IMR-90 (cell line): Measurements from ENCODE around the gene PRR16.

ENCODE experiments used
- MAZ ChIP-seq: IDR thresholded peaks from 2 replicates; pipeline ENCODE4 v1.6.1; 2012; ENCODE audit warnings: low read depth, mild to moderate bottlenecking, low read length, improper control_type of control experiment, moderate library complexity, borderline replicate concordance
- SMC3 ChIP-seq: fragments of 150-350 bp; IDR thresholded peaks from 2 replicates; pipeline ENCODE4 v1.6.1; 2016; ENCODE audit warnings: low read depth, mild to moderate bottlenecking, antibody characterized with exemption, low read length, moderate library complexity
- TF ChIP-seq, protein P1 (sequence below): conservative IDR thresholded peaks from 2 replicates; pipeline ENCODE4 v1.5.1; 2012; ENCODE audit warnings: mild to moderate bottlenecking, low read depth, low read length, improper control_type of control experiment
- TF ChIP-seq, protein P2 (sequence below): fragments of 150-350 bp; IDR thresholded peaks from 2 replicates; pipeline ENCODE4 v1.6.1; 2017; ENCODE audit warnings: mild to moderate bottlenecking, antibody characterized with exemption, low read length, low read depth

DNA sequence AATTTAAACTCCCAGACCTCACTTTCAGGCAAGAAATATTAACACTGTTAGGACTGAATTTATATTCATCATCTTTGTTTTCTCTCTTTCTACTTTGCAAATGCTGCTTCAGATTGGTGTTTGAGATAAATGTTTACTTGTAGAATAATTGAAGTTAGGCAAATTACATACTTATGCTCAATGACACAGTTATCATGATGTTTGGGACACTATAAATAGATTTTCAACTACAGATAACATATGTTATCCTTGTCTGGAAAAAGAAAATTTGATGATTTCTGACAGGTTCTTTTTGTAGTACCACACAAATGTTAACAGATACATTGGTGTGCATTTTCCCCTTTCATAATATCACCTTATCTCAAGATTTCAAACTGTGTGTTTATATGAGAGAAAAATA lies 7.9 kb downstream of the PRR16 start:
- TF ChIP-seq, protein P1, sequence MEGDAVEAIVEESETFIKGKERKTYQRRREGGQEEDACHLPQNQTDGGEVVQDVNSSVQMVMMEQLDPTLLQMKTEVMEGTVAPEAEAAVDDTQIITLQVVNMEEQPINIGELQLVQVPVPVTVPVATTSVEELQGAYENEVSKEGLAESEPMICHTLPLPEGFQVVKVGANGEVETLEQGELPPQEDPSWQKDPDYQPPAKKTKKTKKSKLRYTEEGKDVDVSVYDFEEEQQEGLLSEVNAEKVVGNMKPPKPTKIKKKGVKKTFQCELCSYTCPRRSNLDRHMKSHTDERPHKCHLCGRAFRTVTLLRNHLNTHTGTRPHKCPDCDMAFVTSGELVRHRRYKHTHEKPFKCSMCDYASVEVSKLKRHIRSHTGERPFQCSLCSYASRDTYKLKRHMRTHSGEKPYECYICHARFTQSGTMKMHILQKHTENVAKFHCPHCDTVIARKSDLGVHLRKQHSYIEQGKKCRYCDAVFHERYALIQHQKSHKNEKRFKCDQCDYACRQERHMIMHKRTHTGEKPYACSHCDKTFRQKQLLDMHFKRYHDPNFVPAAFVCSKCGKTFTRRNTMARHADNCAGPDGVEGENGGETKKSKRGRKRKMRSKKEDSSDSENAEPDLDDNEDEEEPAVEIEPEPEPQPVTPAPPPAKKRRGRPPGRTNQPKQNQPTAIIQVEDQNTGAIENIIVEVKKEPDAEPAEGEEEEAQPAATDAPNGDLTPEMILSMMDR, result no peak
- TF ChIP-seq MAZ (no peak), SMC3 (no peak)
- TF ChIP-seq, protein P2, sequence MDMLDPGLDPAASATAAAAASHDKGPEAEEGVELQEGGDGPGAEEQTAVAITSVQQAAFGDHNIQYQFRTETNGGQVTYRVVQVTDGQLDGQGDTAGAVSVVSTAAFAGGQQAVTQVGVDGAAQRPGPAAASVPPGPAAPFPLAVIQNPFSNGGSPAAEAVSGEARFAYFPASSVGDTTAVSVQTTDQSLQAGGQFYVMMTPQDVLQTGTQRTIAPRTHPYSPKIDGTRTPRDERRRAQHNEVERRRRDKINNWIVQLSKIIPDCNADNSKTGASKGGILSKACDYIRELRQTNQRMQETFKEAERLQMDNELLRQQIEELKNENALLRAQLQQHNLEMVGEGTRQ, result no peak
